Inflammatory macrophage treated with lipopolysaccharide for 4 hours (primary cell): ENCODE measurements around the gene ALG13.
"Not testable (repeated sequence)": the region's sequence is repeated elsewhere in the genome, so short reads cannot be mapped to it uniquely, and the experiment has no call there.

ENCODE experiments used
- DNase-seq: peaks from one replicate; pipeline ENCODE4 v3.0.0-alpha.2; 2020

Gene ALG13

GRCh38 chrX:111761578-111762135, 80.7 kb downstream of the ALG13 start:
- DNase-seq: no peak

- DNase-seq: no peak
Observed at GRCh38 chrX:111778591-111778990, 97.6 kb downstream of the ALG13 start.

GRCh38 chrX:111779582-111779981, 98.6 kb downstream of the ALG13 start:
- DNase-seq: peak; percentile 86

- DNase-seq: no peak
Observed at GRCh38 chrX:111784667-111785066, 103.7 kb downstream of the ALG13 start.

- DNase-seq: not testable (repeated sequence)
Observed at GRCh38 chrX:111790054-111790453, 109.1 kb downstream of the ALG13 start.
